Liver (tissue), 9 donors: Measurements from ENCODE around the gene MDP1. TPM values are rescaled to one million over a fixed set of nuclear protein-coding genes. Genes with fewer than 3 reads are reported as not detected.
A peak's percentile ranks its signal among the peaks of the same experiment; 100 is the strongest.

Experiments used
- DNase-seq: peaks from one replicate; pipeline ENCODE4 v3.0.0-alpha.2; 2017; ENCODE audit warnings: low spot score
- H3K27ac ChIP-seq, 2 donors: one replicate each; pipeline ENCODE4 v1.7.0; 2013; ENCODE audit warnings: inconsistent platforms in 2 of 2, low read length in 2 of 2, control low read depth in 1 of 2, low read depth in 1 of 2, mild to moderate bottlenecking in 1 of 2
- H3K27me3 ChIP-seq, 4 donors: one replicate each; pipeline versions ENCODE4 v1.6.1 to v1.7.0; 2013; ENCODE audit warnings: low read length in 3 of 4, inconsistent platforms in 1 of 4, mild to moderate bottlenecking in 1 of 4, moderate library complexity in 1 of 4; ENCODE audit not compliant: control insufficient read depth in 4 of 4, insufficient read depth in 4 of 4
- H3K36me3 ChIP-seq, 4 donors: one replicate each; pipeline versions ENCODE4 v1.6.1 to v1.7.0; 2013; ENCODE audit warnings: low read length in 3 of 4, mild to moderate bottlenecking in 3 of 4, low read depth in 1 of 4, moderate library complexity in 1 of 4; ENCODE audit not compliant: control insufficient read depth in 4 of 4, insufficient read depth in 3 of 4
- H3K4me1 ChIP-seq, 4 donors: one replicate each; pipeline versions ENCODE4 v1.6.1 to v1.7.0; 2013; ENCODE audit warnings: low read length in 3 of 4, mild to moderate bottlenecking in 3 of 4, moderate library complexity in 1 of 4; ENCODE audit not compliant: control insufficient read depth in 4 of 4, insufficient read depth in 4 of 4
- H3K4me3 ChIP-seq, 3 donors: one replicate each; pipeline versions ENCODE4 v1.6.1 to v1.7.0; 2013; ENCODE audit warnings: low read length in 3 of 3, control low read depth in 1 of 3, low read depth in 1 of 3, mild to moderate bottlenecking in 1 of 3
- H3K9ac ChIP-seq, 2 donors: one replicate each; pipeline ENCODE4 v1.7.0; 2013; ENCODE audit warnings: low read length in 2 of 2, mild to moderate bottlenecking in 2 of 2, moderate library complexity in 2 of 2, control low read depth in 1 of 2, low read depth in 1 of 2
- H3K9me3 ChIP-seq, 4 donors: one replicate each; pipeline versions ENCODE4 v1.6.1 to v1.7.0; 2013; ENCODE audit warnings: low read length in 3 of 4; ENCODE audit not compliant: control insufficient read depth in 4 of 4
- ATF3 ChIP-seq: IDR thresholded peaks from 2 replicates; pipeline ENCODE4 v1.6.1; 2016; ENCODE audit warnings: antibody characterized with exemption
- CTCF ChIP-seq: fragments of 150-350 bp; IDR thresholded peaks from 2 replicates; pipeline ENCODE4 v1.5.1; 2017; ENCODE audit warnings: improper control_type of control experiment, low read depth, low read length; ENCODE audit not compliant: missing input control
- EGR1 ChIP-seq, 2 donors: IDR thresholded peaks; 2 replicates each; pipeline ENCODE4 v1.6.1; 2016 to 2018; ENCODE audit warnings: antibody characterized with exemption in 2 of 2, low read depth in 2 of 2
- FOXA1 ChIP-seq: IDR thresholded peaks from 2 replicates; pipeline ENCODE4 v1.6.1; 2016; ENCODE audit warnings: antibody characterized with exemption
- FOXA2 ChIP-seq: IDR thresholded peaks from 2 replicates; pipeline ENCODE4 v1.6.1; 2016; ENCODE audit warnings: antibody characterized with exemption
- GABPA ChIP-seq, 2 donors: IDR thresholded peaks in 1 of 2; conservative IDR thresholded peaks in 1 of 2; 2 replicates each; pipeline ENCODE4 v1.6.1; 2016; ENCODE audit warnings: antibody characterized with exemption in 2 of 2, mild to moderate bottlenecking in 1 of 2, moderate library complexity in 1 of 2
- HNF4A ChIP-seq, 2 donors: conservative IDR thresholded peaks; 2 replicates each; pipeline ENCODE4 v1.6.1; 2016; ENCODE audit warnings: antibody characterized with exemption in 2 of 2, mild to moderate bottlenecking in 2 of 2
- HNF4G ChIP-seq: IDR thresholded peaks from 2 replicates; pipeline ENCODE4 v1.6.1; 2016; ENCODE audit warnings: antibody characterized with exemption
- MAX ChIP-seq: IDR thresholded peaks from 2 replicates; pipeline ENCODE4 v1.6.1; 2016; ENCODE audit warnings: antibody characterized with exemption
- NR2F2 ChIP-seq: IDR thresholded peaks from 2 replicates; pipeline ENCODE4 v1.6.1; 2016; ENCODE audit warnings: antibody characterized with exemption
- RAD21 ChIP-seq, 2 donors: IDR thresholded peaks; 2 replicates each; pipeline ENCODE4 v1.6.1; 2016; ENCODE audit warnings: antibody characterized with exemption in 2 of 2, mild to moderate bottlenecking in 2 of 2
- REST ChIP-seq: IDR thresholded peaks from 2 replicates; pipeline ENCODE4 v1.6.1; 2016; ENCODE audit warnings: antibody characterized with exemption, mild to moderate bottlenecking
- RXRA ChIP-seq, 2 donors: IDR thresholded peaks; 2 replicates each; pipeline ENCODE4 v1.6.1; 2017 to 2018; ENCODE audit warnings: antibody characterized with exemption in 2 of 2, mild to moderate bottlenecking in 1 of 2
- TAF1 ChIP-seq: conservative IDR thresholded peaks from 2 replicates; pipeline ENCODE4 v1.6.1; 2016; ENCODE audit warnings: antibody characterized with exemption, mild to moderate bottlenecking
- YY1 ChIP-seq: IDR thresholded peaks from 2 replicates; pipeline ENCODE4 v1.6.1; 2016; ENCODE audit warnings: antibody characterized with exemption, mild to moderate bottlenecking
- ZBTB33 ChIP-seq: IDR thresholded peaks from 2 replicates; pipeline ENCODE4 v1.6.1; 2016; ENCODE audit warnings: antibody characterized with exemption
- WGBS: extraction: QIAGEN DNeasy Blood & Tissue Kit; methylation state at CpG from one replicate; pipeline ENCODE4 v1.1.7; 2013; 5-methylcytosine and 5-hydroxymethylcytosine counted together
- polyA plus RNA-seq, 2 donors: library from polyadenylated mRNA; stranded (reverse) in 1 of 2; unstranded in 1 of 2; fragments of 200-250 nt in 1 of 2; fragments of >200 nt in 1 of 2; fragmentation: Nextera tagmentation in 1 of 2; extraction: Ambion mirVana in 1 of 2; gene quantifications; one replicate each; pipeline versions ENCODE4 v1.2.1 to v1.2.3, GENCODE V29; 2013 to 2015
- total RNA-seq, 2 donors: library from RNA; depleted of rRNA; stranded (reverse); fragments of >200 nt; gene quantifications; one replicate each; pipeline ENCODE4 v1.2.3, GENCODE V29; 2014
- donor health status: healthy.
- donor health status: healthy.
- donor health status: healthy.
- donor health status: healthy.
- donor health status: healthy.

MDP1 gene
- total and polyA plus RNA-seq, 4 donors = 3.2 to 13.4 (median 7.0) TPM

- TF ChIP-seq FOXA1 (no peak), TAF1 (no peak), HNF4G (no peak), MAX (no peak), CTCF (no peak), GABPA (IDR thresholded peaks at IDR 0.05 in 1 of 2, conservative IDR thresholded peaks at IDR 0.05 in 1 of 2) (no peak), ZBTB33 (no peak), NR2F2 (no peak), EGR1 (IDR thresholded peaks at IDR 0.05; ENCODE audit: low read depth in 2 of 2) (no peak), REST (no peak), RXRA (IDR thresholded peaks at IDR 0.05) (no peak), RAD21 (IDR thresholded peaks at IDR 0.05) (no peak)
- H3K27ac ChIP-seq = no peak overlapping the region
- H3K4me3 ChIP-seq = no peak overlapping the region
- H3K36me3 ChIP-seq = peaks cover 2 to 11% (median 9%) of the 10 kb centered on the region in 4 donors
- H3K9me3 ChIP-seq = no peaks in the 10 kb centered on the region
- H3K27me3 ChIP-seq = no peaks in the 10 kb centered on the region
- WGBS = 93% methylated on average over 2 of the region's 2 CpGs
- H3K9ac ChIP-seq = no peak overlapping the region
- peaks cover 0 to 29% (median 23%) of the 10 kb centered on the region in 4 donors for H3K4me1 ChIP-seq
- DNase-seq = no peak
Measured at GRCh38 chr14:24197056-24197450, 18.8 kb downstream of the MDP1 start.

GRCh38 chr14:24196071-24197055, 19.5 kb downstream of the MDP1 start:
- Histone ChIP-seq H3K27ac (peak overlapping the region; percentile 99), H3K9ac (peak overlapping the region; percentile 76 to 97), H3K4me1 (peaks cover 0 to 29% (median 23%) of the 10 kb centered on the region in 4 donors), H3K27me3 (no peaks in the 10 kb centered on the region), H3K36me3 (peaks cover 4 to 12% (median 9%) of the 10 kb centered on the region in 4 donors), H3K4me3 (peak overlapping the region; percentile 79 to 94 (median 93)), H3K9me3 (no peaks in the 10 kb centered on the region)
- WGBS = 34% methylated on average over 33 of the region's 33 CpGs
- TF ChIP-seq FOXA2 = no peak
- TF ChIP-seq ATF3 = no peak
- TF ChIP-seq ZBTB33 = no peak
- TF ChIP-seq YY1 = no peak
- no peak for TF ChIP-seq NR2F2
- TF ChIP-seq FOXA1 = no peak
- peak; percentile 22 to 44 for TF ChIP-seq HNF4A (conservative IDR thresholded peaks at IDR 0.05)
- no peak for TF ChIP-seq RAD21 (IDR thresholded peaks at IDR 0.05)
- peak; percentile 41 for DNase-seq
